Measurements from ENCODE around the gene TYMP. TPM values are rescaled to one million over a fixed set of nuclear protein-coding genes. Genes with fewer than 3 reads are reported as not detected.

TYMP gene
- total RNA-seq, 1 donor from 2014 or later, result 10.8 TPM

- TF ChIP-seq CTCF (IDR thresholded peaks at IDR 0.05), result no peak
- no peak for DNase-seq (ENCODE audit: extremely low spot score, unreplicated experiment)
- H3K27me3 Mint-ChIP-seq (ENCODE audit: unreplicated experiment), result peaks cover 3% of the 10 kb centered on the region
- no peak overlapping the region for H3K27ac Mint-ChIP-seq (ENCODE audit: unreplicated experiment)
- no peaks in the 10 kb centered on the region for H3K9me3 Mint-ChIP-seq (ENCODE audit: unreplicated experiment)
- H3K4me1 Mint-ChIP-seq (ENCODE audit: unreplicated experiment), result no peaks in the 10 kb centered on the region
- H3K36me3 Mint-ChIP-seq (ENCODE audit: unreplicated experiment), result peaks cover 1% of the 10 kb centered on the region
- no peak overlapping the region for H3K4me3 Mint-ChIP-seq (ENCODE audit: unreplicated experiment)
Observed at GRCh38 chr22:50497093-50497492, 32.7 kb downstream of the TYMP start.

GRCh38 chr22:50490531-50491308, 39.1 kb downstream of the TYMP start:
- Mint-ChIP-seq H3K9me3 (ENCODE audit: unreplicated experiment) (no peaks in the 10 kb centered on the region), H3K4me3 (ENCODE audit: unreplicated experiment) (no peak overlapping the region), H3K36me3 (ENCODE audit: unreplicated experiment) (no peaks in the 10 kb centered on the region), H3K27me3 (ENCODE audit: unreplicated experiment) (no peaks in the 10 kb centered on the region), H3K4me1 (ENCODE audit: unreplicated experiment) (peaks cover 9% of the 10 kb centered on the region), H3K27ac (ENCODE audit: unreplicated experiment) (no peak overlapping the region)
- TF ChIP-seq CTCF (IDR thresholded peaks at IDR 0.05), result no peak
- DNase-seq (ENCODE audit: extremely low spot score, unreplicated experiment), result no peak

- no peak overlapping the region for H3K27ac Mint-ChIP-seq (ENCODE audit: unreplicated experiment)
- no peaks in the 10 kb centered on the region for H3K27me3 Mint-ChIP-seq (ENCODE audit: unreplicated experiment)
- TF ChIP-seq CTCF (IDR thresholded peaks at IDR 0.05), result no peak
- H3K4me1 Mint-ChIP-seq (ENCODE audit: unreplicated experiment), result peaks cover 9% of the 10 kb centered on the region
- no peak overlapping the region for H3K4me3 Mint-ChIP-seq (ENCODE audit: unreplicated experiment)
- H3K36me3 Mint-ChIP-seq (ENCODE audit: unreplicated experiment), result no peaks in the 10 kb centered on the region
- H3K9me3 Mint-ChIP-seq (ENCODE audit: unreplicated experiment), result no peaks in the 10 kb centered on the region
- DNase-seq (ENCODE audit: extremely low spot score, unreplicated experiment), result no peak
Observed at GRCh38 chr22:50489363-50490243, 40.2 kb downstream of the TYMP start.

- no peak for TF ChIP-seq CTCF (IDR thresholded peaks at IDR 0.05)
- Mint-ChIP-seq H3K4me1 (ENCODE audit: unreplicated experiment) (peaks cover 9% of the 10 kb centered on the region), H3K9me3 (ENCODE audit: unreplicated experiment) (no peaks in the 10 kb centered on the region), H3K27me3 (ENCODE audit: unreplicated experiment) (no peaks in the 10 kb centered on the region), H3K27ac (ENCODE audit: unreplicated experiment) (no peak overlapping the region), H3K4me3 (ENCODE audit: unreplicated experiment) (no peak overlapping the region), H3K36me3 (ENCODE audit: unreplicated experiment) (peaks cover 2% of the 10 kb centered on the region)
- no peak for DNase-seq (ENCODE audit: extremely low spot score, unreplicated experiment)
Observed at GRCh38 chr22:50488886-50489285, 40.9 kb downstream of the TYMP start.

All from osteocyte (in vitro differentiated cells).